ENCODE data around the gene ANTKMT. TPM values are rescaled to one million over a fixed set of nuclear protein-coding genes. Genes with fewer than 3 reads are reported as not detected.
A peak's percentile ranks its signal among the peaks of the same experiment; 100 is the strongest.

The ANTKMT gene
- total and polyA plus RNA-seq, 2 of the 4 experiments (the other 2 are of a cell fraction): 7.3 to 16.2 TPM

- in situ Hi-C loops (cut with MboI; ENCODE audit: low sequenced_read_pairs): no loop called here
- POLR2A ChIA-PET (ENCODE audit: unreplicated experiment): no interaction called here
- no peak for TF ChIP-seq ELK1 (IDR thresholded peaks at IDR 0.05; ENCODE audit: borderline replicate concordance, low read depth, low read length)
- TF ChIP-seq RCOR1 (IDR thresholded peaks at IDR 0.05; ENCODE audit: insufficient replicate concordance, low read length): no peak
- no peak for TF ChIP-seq CHD1 (IDR thresholded peaks at IDR 0.05; ENCODE audit: low read depth, low read length)
- TF ChIP-seq BHLHE40 (IDR thresholded peaks at IDR 0.05; ENCODE audit: low read depth, low read length): no peak
- no peak for TF ChIP-seq MXI1 (IDR thresholded peaks at IDR 0.05; ENCODE audit: borderline replicate concordance, low read depth, low read length)
- no peak for TF ChIP-seq NFE2L2 (IDR thresholded peaks at IDR 0.05; ENCODE audit: low read depth, low read length)
- TF ChIP-seq MAZ (IDR thresholded peaks at IDR 0.05; ENCODE audit: borderline replicate concordance, low read depth, low read length): no peak
- TF ChIP-seq POLR2A (IDR thresholded peaks at IDR 0.05; ENCODE audit: low read depth, low read length): no peak
- no peak for TF ChIP-seq RAD21 (IDR thresholded peaks at IDR 0.05; ENCODE audit: low read length)
- no peak for TF ChIP-seq SMC3 (IDR thresholded peaks at IDR 0.05; ENCODE audit: low read depth, low read length)
- no peak for TF ChIP-seq FOS (IDR thresholded peaks at IDR 0.05; ENCODE audit: low read depth, low read length)
- no peak for TF ChIP-seq MAFK (IDR thresholded peaks at IDR 0.05; ENCODE audit: low read depth, low read length)
- TF ChIP-seq CEBPB (IDR thresholded peaks at IDR 0.05; ENCODE audit: low read depth, low read length): no peak
- TF ChIP-seq CTCF (conservative IDR thresholded peaks at IDR 0.05; ENCODE audit: low read depth, low read length): no peak
- no peak for TF ChIP-seq RFX5 (IDR thresholded peaks at IDR 0.05; ENCODE audit: low read depth, low read length)
Measured at GRCh38 chr16:725463-726187, 4.7 kb downstream of the ANTKMT start.

More at GRCh38 chr16:725463-726187, 4.7 kb downstream of the ANTKMT start:
- CTCF ChIA-PET: no interaction called here
- H4K8ac ChIP-seq (ENCODE audit: low read depth in 2 of 2, low read length in 2 of 2): no peak overlapping the region
- H3K27ac ChIP-seq (ENCODE audit: insufficient read depth, low read length): no peak overlapping the region
- no peak overlapping the region for H3K23ac ChIP-seq (ENCODE audit: low read depth, low read length)
- H3K9me1 ChIP-seq (ENCODE audit: insufficient read depth, low read length): peaks cover 2% of the 10 kb centered on the region; the same call in 1 of the 2 replicates
- no peak overlapping the region for H2BK20ac ChIP-seq (ENCODE audit: low read depth, low read length)
- no TSS peak for BruUV-seq (replicated peaks)
- no peak overlapping the region for H3K56ac ChIP-seq (ENCODE audit: extremely low read depth, insufficient read depth, low read length)
- DNase-seq: no peak
- 86% methylated on average over 15 of the region's 23 CpGs; no CpG with 5 or more reads in 1 of the 2 experiments for WGBS, 2 experiments (ENCODE audit: extremely low coverage in 2 of 2, insufficient read length in 1 of 2)
- H3K9me3 ChIP-seq (ENCODE audit: control insufficient read depth, insufficient read depth, low read length): no peaks in the 10 kb centered on the region
- intact Hi-C loops (cut with micrococcal nuclease): loop anchor here (5.0 kb wide), 1 partner anchor 62 kb away; the partner anchor contains the start of genes CHTF18 and RPUSD1
- no peak overlapping the region for H2AFZ ChIP-seq (replicated peaks; ENCODE audit: low read length, poor library complexity)
- peak overlapping the region; percentile 93 for H2AK9ac ChIP-seq (replicated peaks; ENCODE audit: low read depth, low read length, poor library complexity)
- no peaks in the 10 kb centered on the region for H3K27me3 ChIP-seq (ENCODE audit: control insufficient read depth, insufficient read depth, low read length)
- no peak overlapping the region for H3K4me3 ChIP-seq (ENCODE audit: insufficient read depth, low read depth, low read length)
- H4K5ac ChIP-seq (ENCODE audit: low read depth, low read length): no peak overlapping the region
- no peak overlapping the region for H3K4ac ChIP-seq (ENCODE audit: low read depth, low read length)
- no peak overlapping the region for H2BK5ac ChIP-seq (ENCODE audit: low read depth, low read length, poor library complexity, severe bottlenecking)
- dilution Hi-C loops (cut with HindIII; ENCODE audit: low sequenced_read_pairs, unreplicated experiment): no loop called here
- peaks cover 12% of the 10 kb centered on the region for H3K4me1 ChIP-seq (ENCODE audit: control insufficient read depth, insufficient read depth, low read length)
- H2BK15ac ChIP-seq (ENCODE audit: low read depth, low read length): no peak overlapping the region
- H3K18ac ChIP-seq (ENCODE audit: low read depth, low read length): no peak overlapping the region
- peaks cover 4% of the 10 kb centered on the region for H4K20me1 ChIP-seq (ENCODE audit: insufficient read depth, low read length)
- H2BK120ac ChIP-seq (ENCODE audit: low read depth, low read length): no peak overlapping the region
- no peak for ATAC-seq (ENCODE audit: low read depth)
- peaks cover 0 to 5% of the 10 kb centered on the region in 2 experiments; a peak in 1 of 4 replicates for H3K79me1 ChIP-seq (ENCODE audit: low read depth in 1 of 2, low read length in 2 of 2)
- H3K36me3 ChIP-seq (ENCODE audit: control insufficient read depth, insufficient read depth, low read length): peaks cover 3% of the 10 kb centered on the region; the same call in 1 of the 2 replicates
- H3K14ac ChIP-seq (replicated peaks; ENCODE audit: low read depth, low read length): no peak overlapping the region
- no peak overlapping the region for H2AK5ac ChIP-seq (ENCODE audit: low read depth, low read length)
- H4K91ac ChIP-seq (ENCODE audit: insufficient read depth, low read depth, low read length): no peak overlapping the region
- H3K9ac ChIP-seq (ENCODE audit: low read depth, low read length): no peak overlapping the region
- no peak overlapping the region for H3K4me2 ChIP-seq (ENCODE audit: low read depth, low read length)

Data from IMR-90 (cell line).